ENCODE results near the gene ARID1A. TPM values are rescaled to one million over a fixed set of nuclear protein-coding genes. Genes with fewer than 3 reads are reported as not detected.

Gene ARID1A
- total and polyA plus RNA-seq, 12 donors = 14.5 to 62.5 (median 43.5) TPM

DNA sequence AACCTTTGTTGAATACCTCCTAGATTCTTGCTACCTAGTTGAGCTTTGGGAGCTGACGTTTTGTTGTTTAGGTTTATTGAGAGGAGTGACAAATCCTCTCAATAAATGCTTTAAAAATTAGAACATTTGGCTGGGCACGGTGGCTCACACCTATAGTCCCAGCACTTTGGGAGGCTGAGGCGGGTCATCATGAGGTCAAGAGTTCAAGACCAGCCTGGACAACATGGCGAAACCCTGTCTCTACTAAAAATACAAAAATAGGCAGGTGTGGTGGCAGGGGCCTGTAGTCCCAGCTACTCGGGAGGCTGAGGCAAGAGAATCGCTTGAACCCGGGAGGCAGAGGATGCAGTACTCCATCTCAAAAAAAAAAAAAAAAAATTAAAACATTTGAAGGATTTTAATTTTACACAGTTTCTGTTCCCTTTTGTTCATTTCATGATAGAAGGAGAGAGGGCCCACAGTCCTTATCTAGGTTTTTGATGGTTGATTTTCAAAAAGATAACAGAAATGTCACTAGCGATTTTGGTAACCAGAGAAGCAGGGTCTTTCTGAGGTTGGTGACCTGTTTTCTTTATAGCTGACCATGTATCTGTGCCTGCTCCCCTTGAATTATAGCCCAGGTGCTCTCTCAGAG, 47.7 kb downstream of the ARID1A start:
- TF ChIP-seq, protein P1, sequence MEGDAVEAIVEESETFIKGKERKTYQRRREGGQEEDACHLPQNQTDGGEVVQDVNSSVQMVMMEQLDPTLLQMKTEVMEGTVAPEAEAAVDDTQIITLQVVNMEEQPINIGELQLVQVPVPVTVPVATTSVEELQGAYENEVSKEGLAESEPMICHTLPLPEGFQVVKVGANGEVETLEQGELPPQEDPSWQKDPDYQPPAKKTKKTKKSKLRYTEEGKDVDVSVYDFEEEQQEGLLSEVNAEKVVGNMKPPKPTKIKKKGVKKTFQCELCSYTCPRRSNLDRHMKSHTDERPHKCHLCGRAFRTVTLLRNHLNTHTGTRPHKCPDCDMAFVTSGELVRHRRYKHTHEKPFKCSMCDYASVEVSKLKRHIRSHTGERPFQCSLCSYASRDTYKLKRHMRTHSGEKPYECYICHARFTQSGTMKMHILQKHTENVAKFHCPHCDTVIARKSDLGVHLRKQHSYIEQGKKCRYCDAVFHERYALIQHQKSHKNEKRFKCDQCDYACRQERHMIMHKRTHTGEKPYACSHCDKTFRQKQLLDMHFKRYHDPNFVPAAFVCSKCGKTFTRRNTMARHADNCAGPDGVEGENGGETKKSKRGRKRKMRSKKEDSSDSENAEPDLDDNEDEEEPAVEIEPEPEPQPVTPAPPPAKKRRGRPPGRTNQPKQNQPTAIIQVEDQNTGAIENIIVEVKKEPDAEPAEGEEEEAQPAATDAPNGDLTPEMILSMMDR (IDR thresholded peaks at IDR 0.05) = no peak
- Histone ChIP-seq H3K27ac (peak overlapping the region; percentile 47 to 92 (median 76)), H3K4me1 (peaks cover 7 to 92% (median 81%) of the 10 kb centered on the region in 9 donors), H3K27me3 (no peaks in the 10 kb centered on the region), H3K4me3 (peak overlapping the region in 1 of 10 donors; percentile 15), H3K36me3 (peaks cover 0 to 81% (median 13%) of the 10 kb centered on the region in 9 donors), H3K9me3 (no peaks in the 10 kb centered on the region)
- ATAC-seq = no peak
- no peak for DNase-seq
- WGBS, 2 donors = 78 to 82% methylated on average over 8 of the region's 8 CpGs
- intact Hi-C loops (cut with DNase I) = loop anchor here in 3 of 10 donors (1.0 to 5.0 kb wide), 5 partner anchors 20 to 46 kb away; partner anchors contain the start of genes ARID1A (in 1 of the 3) and PIGV (in 1 of the 3)

DNA sequence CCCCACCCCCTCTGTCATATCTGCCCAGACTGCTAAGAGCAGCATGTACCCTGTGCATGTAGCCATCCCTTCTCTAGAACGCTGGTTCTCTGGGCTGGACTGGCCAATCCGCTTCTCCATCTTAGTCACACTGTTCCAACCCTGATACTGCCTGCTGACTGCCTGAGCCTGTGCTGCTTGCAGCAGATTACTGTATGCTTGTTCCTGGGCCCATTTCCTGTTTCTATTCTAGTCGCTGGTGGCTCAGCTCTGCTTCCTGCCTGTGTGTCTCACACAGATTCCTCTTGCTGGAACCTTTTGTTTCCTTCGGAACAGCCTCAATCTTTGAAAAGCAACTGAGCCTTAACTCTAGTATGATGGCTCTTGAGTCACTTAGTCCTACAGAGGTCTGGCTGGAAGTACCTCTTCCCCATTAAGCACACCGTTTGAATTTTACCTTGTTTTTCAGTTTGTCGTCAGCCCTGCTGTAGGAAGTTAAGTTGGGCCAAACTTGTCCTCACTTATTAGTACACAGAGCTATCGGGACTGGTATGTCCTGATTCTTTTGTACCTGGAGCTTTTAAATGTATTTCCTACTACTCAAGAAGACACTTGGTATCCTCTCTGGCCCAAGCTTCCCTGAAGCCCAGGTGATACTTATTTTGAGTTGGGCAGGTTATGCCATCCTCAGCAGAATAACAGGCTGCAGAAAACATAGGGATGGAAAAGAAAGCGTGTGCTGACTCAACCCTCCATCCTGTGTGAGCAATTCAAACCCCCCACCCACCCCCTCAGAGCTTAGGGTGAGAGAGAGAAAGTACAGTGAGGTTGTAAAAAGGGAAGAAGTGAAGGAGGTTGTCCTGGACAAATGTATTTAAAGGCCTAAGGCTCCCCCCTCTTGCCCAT, 48.5 kb downstream of the ARID1A start:
- DNase-seq (peak; percentile 56 to 92), ATAC-seq (peak; percentile 93 to 98 (median 96))
- peaks cover 8 to 92% (median 88%) of the 10 kb centered on the region in 9 donors for H3K4me1 ChIP-seq
- H3K9me3 ChIP-seq = no peaks in the 10 kb centered on the region
- peak overlapping the region in 5 of 10 donors; percentile 0 to 23 (median 15) for H3K4me3 ChIP-seq
- intact Hi-C loops (cut with DNase I) = loop anchor here in 3 of 10 donors (1.0 to 5.0 kb wide), 5 partner anchors 21 to 47 kb away; partner anchors contain the start of genes ARID1A (in 1 of the 3) and PIGV (in 1 of the 3)
- 35 to 41% methylated on average over 8 of the region's 8 CpGs for whole genome bisulfite sequencing, 2 donors
- no peaks in the 10 kb centered on the region for H3K27me3 ChIP-seq
- peaks cover 0 to 79% (median 12%) of the 10 kb centered on the region in 9 donors for H3K36me3 ChIP-seq
- TF ChIP-seq, protein P1 (IDR thresholded peaks at IDR 0.05) = no peak
- peak overlapping the region; percentile 58 to 92 (median 78) for H3K27ac ChIP-seq

DNA sequence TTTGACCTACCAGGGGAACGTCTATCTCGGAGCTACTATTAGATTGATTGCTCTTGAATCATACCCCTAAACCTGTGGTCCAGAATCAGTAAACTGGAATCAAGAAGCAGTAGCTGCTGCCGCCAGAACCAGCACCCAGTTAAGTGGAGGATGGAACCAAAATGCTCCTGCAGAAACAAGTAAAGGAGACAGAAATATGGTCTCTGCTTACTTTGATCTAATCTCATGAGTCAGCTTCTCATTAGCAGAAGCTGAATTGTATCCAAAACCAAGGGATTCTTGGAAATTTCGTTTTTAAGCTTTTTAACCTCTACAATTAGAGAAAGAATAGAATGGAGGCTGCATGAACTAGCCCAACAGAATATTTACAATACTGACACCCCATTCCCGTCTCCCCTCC, 49.4 kb downstream of the ARID1A start:
- H3K4me1 ChIP-seq = peaks cover 11 to 92% (median 88%) of the 10 kb centered on the region in 9 donors
- DNase-seq = no peak
- H3K27ac ChIP-seq = peak overlapping the region; percentile 58 to 92 (median 78)
- ATAC-seq = no peak
- H3K4me3 ChIP-seq = no peak overlapping the region
- TF ChIP-seq, protein P1 (IDR thresholded peaks at IDR 0.05) = no peak
- no peaks in the 10 kb centered on the region for H3K27me3 ChIP-seq
- H3K9me3 ChIP-seq = no peaks in the 10 kb centered on the region
- WGBS, 2 donors = 60 to 63% methylated on average over 5 of the region's 5 CpGs
- H3K36me3 ChIP-seq = peaks cover 0 to 79% (median 19%) of the 10 kb centered on the region in 9 donors
- intact Hi-C loops (cut with DNase I) = loop anchor here in 2 of 10 donors (2.0 kb wide), 3 partner anchors 22 to 42 kb away; partner anchors contain the start of gene PIGV (in 1 of the 2)

DNA sequence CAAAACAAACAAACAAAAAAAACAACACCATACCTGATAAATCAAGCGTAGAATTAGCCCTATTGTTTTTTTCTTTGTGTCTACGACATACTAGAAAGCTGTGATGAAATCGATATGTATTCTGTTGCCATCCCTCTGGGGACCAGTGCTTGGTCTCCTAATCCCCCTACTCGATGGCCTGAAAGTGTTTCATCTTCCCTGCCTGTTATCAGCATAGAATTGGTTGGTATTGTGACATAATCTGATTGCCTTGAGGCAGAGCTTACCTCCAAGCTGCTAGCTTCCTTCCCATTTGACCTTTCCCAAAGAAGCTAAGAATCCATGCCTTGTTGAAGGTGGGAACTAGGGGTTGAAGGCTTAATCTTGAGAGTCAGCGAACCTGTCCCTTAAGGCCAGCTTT, 51.2 kb downstream of the ARID1A start:
- DNase-seq = no peak
- intact Hi-C loops (cut with DNase I) = no loop called here
- peak overlapping the region in 4 of 10 donors; percentile 2 to 80 (median 38) for H3K27ac ChIP-seq
- no peaks in the 10 kb centered on the region for H3K27me3 ChIP-seq
- peaks cover 0 to 73% (median 22%) of the 10 kb centered on the region in 9 donors for H3K36me3 ChIP-seq
- no peak overlapping the region for H3K4me3 ChIP-seq
- 93 to 95% methylated on average over 5 of the region's 5 CpGs for WGBS, 2 donors
- TF ChIP-seq, protein P1 (IDR thresholded peaks at IDR 0.05) = no peak
- H3K9me3 ChIP-seq = no peaks in the 10 kb centered on the region
- ATAC-seq = no peak
- H3K4me1 ChIP-seq = peaks cover 19 to 96% (median 87%) of the 10 kb centered on the region in 9 donors

All from heart right ventricle (tissue), 16 donors.